GM23338 (cell line): ENCODE data around the gene FNDC11. TPM values are rescaled to one million over a fixed set of nuclear protein-coding genes. Genes with fewer than 3 reads are reported as not detected.
A peak's percentile ranks its signal among the peaks of the same experiment; 100 is the strongest.

Source experiments
- ATAC-seq: fragments of 200-7000 bp; cut with Tn5 transposase; 3 replicates; pipeline ENCODE4 v1.9.1; 2020
- DNase-seq: peaks from one replicate; pipeline ENCODE4 v3.0.0-alpha.2; 2015; ENCODE audit warnings: low spot score
- H2AFZ ChIP-seq: fragments of 200-600 bp; sonication (generic); 2 replicates; pipeline ENCODE4 v1.8.0; 2016; ENCODE audit warnings: antibody characterized with exemption, mild to moderate bottlenecking, moderate library complexity
- H3F3A ChIP-seq: fragments of 200-600 bp; sonication (generic); replicated peaks from 2 replicates; pipeline ENCODE4 v1.8.0; 2017; ENCODE audit warnings: antibody characterized with exemption, mixed run types, low read depth
- H3K27ac ChIP-seq: fragments of 200-600 bp; sonication (generic); 2 replicates; pipeline ENCODE4 v1.6.1; 2016; ENCODE audit warnings: low read depth
- H3K27me3 ChIP-seq: fragments of 200-600 bp; sonication (generic); 2 replicates; pipeline ENCODE4 v1.8.0; 2016; ENCODE audit warnings: mild to moderate bottlenecking, mixed run types, moderate library complexity; ENCODE audit not compliant: insufficient read depth
- H3K36me3 ChIP-seq: fragments of 200-600 bp; sonication (generic); 2 replicates; pipeline ENCODE4 v1.8.0; 2016; ENCODE audit warnings: mild to moderate bottlenecking; ENCODE audit not compliant: insufficient read depth
- H3K4me1 ChIP-seq: fragments of 200-600 bp; sonication (generic); 2 replicates; pipeline ENCODE4 v1.8.0; 2016; ENCODE audit warnings: mild to moderate bottlenecking, moderate library complexity; ENCODE audit not compliant: insufficient read depth
- H3K4me2 ChIP-seq: fragments of 200-600 bp; sonication (generic); 2 replicates; pipeline ENCODE4 v1.7.1; 2017; ENCODE audit warnings: mixed run types
- H3K4me3 ChIP-seq: fragments of 200-600 bp; sonication (generic); 2 replicates; pipeline ENCODE4 v1.6.1; 2016; ENCODE audit warnings: mixed run types
- H3K79me2 ChIP-seq: fragments of 200-600 bp; sonication (generic); replicated peaks from 2 replicates; pipeline ENCODE4 v1.8.0; 2017; ENCODE audit warnings: mild to moderate bottlenecking; ENCODE audit not compliant: insufficient read depth
- H3K9me2 ChIP-seq: fragments of 200-600 bp; sonication (generic); 2 replicates; pipeline ENCODE4 v1.8.0; 2017; ENCODE audit not compliant: insufficient read depth
- H4K20me1 ChIP-seq: fragments of 200-600 bp; sonication (generic); replicated peaks from 2 replicates; pipeline ENCODE4 v1.8.0; 2017; ENCODE audit warnings: mild to moderate bottlenecking; ENCODE audit not compliant: insufficient read depth
- H3K27ac Mint-ChIP-seq: 2 replicates; pipeline ENCODE4 v1.8.0; 2020; ENCODE audit warnings: inconsistent platforms, mild to moderate bottlenecking, moderate library complexity, mixed read lengths
- H3K27me3 Mint-ChIP-seq: 3 replicates; pipeline ENCODE4 v1.8.0; 2022; ENCODE audit warnings: low read depth, mild to moderate bottlenecking, moderate library complexity, mixed read lengths, inconsistent platforms; ENCODE audit not compliant: insufficient read depth, poor library complexity
- H3K36me3 Mint-ChIP-seq: 3 replicates; pipeline ENCODE4 v1.8.0; 2021; ENCODE audit warnings: low read depth, mild to moderate bottlenecking, inconsistent platforms, moderate library complexity, mixed read lengths
- H3K4me1 Mint-ChIP-seq: 3 replicates; pipeline ENCODE4 v1.8.0; 2020; ENCODE audit warnings: mild to moderate bottlenecking, inconsistent platforms, mixed read lengths
- H3K4me3 Mint-ChIP-seq: 3 replicates; pipeline ENCODE4 v1.8.0; 2021; ENCODE audit warnings: moderate library complexity, mild to moderate bottlenecking, inconsistent platforms, mixed read lengths
- H3K9me3 Mint-ChIP-seq: 3 replicates; pipeline ENCODE4 v1.8.0; 2020; ENCODE audit warnings: moderate library complexity, mild to moderate bottlenecking, inconsistent platforms, mixed read lengths
- ETS1 ChIP-seq: IDR thresholded peaks from 2 replicates; pipeline ENCODE4 v1.6.1; 2016; ENCODE audit warnings: antibody characterized with exemption
- EZH2 ChIP-seq: fragments of 200-600 bp; sonication (generic); IDR thresholded peaks from one replicate; pipeline ENCODE4 v1.8.0; 2017; ENCODE audit warnings: antibody characterized with exemption, mild to moderate bottlenecking, low read depth; ENCODE audit not compliant: unreplicated experiment
- EZH2phosphoT487 ChIP-seq: fragments of 200-600 bp; sonication (generic); IDR thresholded peaks from one replicate; pipeline ENCODE4 v1.8.1; 2018; ENCODE audit warnings: antibody characterized with exemption; ENCODE audit not compliant: unreplicated experiment
- JUNB ChIP-seq: IDR thresholded peaks from one replicate; pipeline ENCODE4 v1.6.1; 2016; ENCODE audit warnings: antibody characterized with exemption; ENCODE audit not compliant: unreplicated experiment
- NANOG ChIP-seq: IDR thresholded peaks from 2 replicates; pipeline ENCODE4 v1.6.1; 2016; ENCODE audit warnings: antibody characterized with exemption, borderline replicate concordance
- REST ChIP-seq: IDR thresholded peaks from one replicate; pipeline ENCODE4 v1.6.1; 2018; ENCODE audit warnings: antibody characterized with exemption; ENCODE audit not compliant: unreplicated experiment
- ZNF331 ChIP-seq: fragments of 250-450 bp; sonication (Bioruptor Pico); IDR thresholded peaks from 2 replicates; pipeline ENCODE4 v1.5.0; 2020; ENCODE audit warnings: low read depth, mild to moderate bottlenecking, moderate library complexity
- ZNF462 ChIP-seq: fragments of 250-450 bp; sonication (Bioruptor Pico); IDR thresholded peaks from 2 replicates; pipeline ENCODE4 v1.5.0; 2020; ENCODE audit warnings: mild to moderate bottlenecking, moderate library complexity
- polyA plus RNA-seq: library from polyadenylated mRNA; unstranded; fragments of >200 nt; fragmentation: Nextera tagmentation; extraction: Ambion mirVana; gene quantifications from 2 replicates; pipeline ENCODE4 v1.2.1, GENCODE V29; 2016
- total RNA-seq: library from RNA; depleted of rRNA; stranded (reverse); fragments of >200 nt; shearing (Covaris generic); gene quantifications from 2 replicates; pipeline ENCODE4 v1.2.3, GENCODE V29; 2014

The FNDC11 gene
- total and polyA plus RNA-seq, 2 experiments from 2014 or later = 3.4 to 5.3 TPM

GRCh38 chr20:63522981-63523611, 30.9 kb upstream of the FNDC11 start:
- Mint-ChIP-seq H3K4me3 (peak overlapping the region; percentile 52; the same call in 1 of the 3 replicates), H3K4me1 (peaks cover 11% of the 10 kb centered on the region), H3K27ac (no peak overlapping the region)

GRCh38 chr20:63525185-63525584, 28.8 kb upstream of the FNDC11 start:
- no peaks in the 10 kb centered on the region for H3K36me3 ChIP-seq
- Mint-ChIP-seq H3K4me3 (no peak overlapping the region), H3K27me3 (peaks cover 20% of the 10 kb centered on the region), H3K4me1 (no peaks in the 10 kb centered on the region), H3K36me3 (peaks cover 38% of the 10 kb centered on the region), H3K27ac (no peak overlapping the region), H3K9me3 (peaks cover 25% of the 10 kb centered on the region)
- no peak overlapping the region for H2AFZ ChIP-seq
- no peak for ATAC-seq
- H3K4me1 ChIP-seq = 0 out of 2 replicates have a peak, but pooled peaks cover 4% of the 10 kb centered on the region
- no peak overlapping the region for H3K4me3 ChIP-seq
- H3K27me3 ChIP-seq = no peaks in the 10 kb centered on the region
- peaks cover 2% of the 10 kb centered on the region; the same call in 1 of the 2 replicates for H4K20me1 ChIP-seq
- no peak overlapping the region for H3K27ac ChIP-seq
- H3K4me2 ChIP-seq = no peak overlapping the region
- DNase-seq = no peak
- H3K9me2 ChIP-seq = no peaks in the 10 kb centered on the region
- H3F3A ChIP-seq = 0 out of 2 replicates have a peak, but pooled peaks cover 9% of the 10 kb centered on the region
- H3K79me2 ChIP-seq = peaks cover 4% of the 10 kb centered on the region; the same call in 1 of the 2 replicates
- TF ChIP-seq NANOG = no peak
- no peak for TF ChIP-seq REST
- no peak for TF ChIP-seq ZNF462 (CRISPR knock-in tag)
- TF ChIP-seq ETS1 = no peak

More at GRCh38 chr20:63522981-63523611, 30.9 kb upstream of the FNDC11 start:
- peaks cover 4% of the 10 kb centered on the region; the same call in 1 of the 2 replicates for H3K79me2 ChIP-seq
- no peak overlapping the region for H3K4me2 ChIP-seq
- H3K4me3 ChIP-seq = no peak overlapping the region
- peaks cover 12% of the 10 kb centered on the region; the same call in 1 of the 2 replicates for H3K4me1 ChIP-seq
- H2AFZ ChIP-seq = no peak overlapping the region
- no peak overlapping the region for H3K27ac ChIP-seq
- no peaks in the 10 kb centered on the region for H3K36me3 ChIP-seq
- TF ChIP-seq EZH2 = no peak
- TF ChIP-seq ZNF331 (CRISPR knock-in tag) = no peak
- no peak for TF ChIP-seq JUNB
- TF ChIP-seq NANOG = no peak
- no peak for TF ChIP-seq EZH2phosphoT487
- no peak for DNase-seq
- ATAC-seq = no peak
- peaks cover 28% of the 10 kb centered on the region for H3K9me3 Mint-ChIP-seq
- no peaks in the 10 kb centered on the region for H3K9me2 ChIP-seq
- peaks cover 38% of the 10 kb centered on the region for H3K36me3 Mint-ChIP-seq
- peaks cover 2% of the 10 kb centered on the region; the same call in 1 of the 2 replicates for H4K20me1 ChIP-seq
- no peaks in the 10 kb centered on the region for H3K27me3 ChIP-seq
- H3F3A ChIP-seq = peaks cover 13% of the 10 kb centered on the region; the same call in 1 of the 2 replicates
- H3K27me3 Mint-ChIP-seq = peaks cover 27% of the 10 kb centered on the region
